Smooth muscle cell (in vitro differentiated cells): Measurements from ENCODE around the gene KLF1. TPM values are rescaled to one million over a fixed set of nuclear protein-coding genes. Genes with fewer than 3 reads are reported as not detected.
A peak's percentile ranks its signal among the peaks of the same experiment; 100 is the strongest.

Experiments
- DNase-seq: peaks from one replicate; lab custom pipeline; 2025; ENCODE audit not compliant: unreplicated experiment; lab: John Stamatoyannopoulos, UW
- H2AFZ ChIP-seq: fragments of 200-600 bp; sonication (generic); 2 replicates; pipeline ENCODE4 v1.6.0; 2016; ENCODE audit warnings: antibody characterized with exemption, low read depth, mild to moderate bottlenecking
- H3F3A ChIP-seq: fragments of 200-600 bp; sonication (generic); 2 replicates; pipeline ENCODE4 v1.6.0; 2017; ENCODE audit warnings: antibody characterized with exemption, low read depth
- H3K27ac ChIP-seq: fragments of 200-600 bp; sonication (generic); 2 replicates; pipeline ENCODE4 v1.5.1; 2016; ENCODE audit warnings: low read depth, mild to moderate bottlenecking
- H3K27me3 ChIP-seq: fragments of 200-600 bp; sonication (generic); 2 replicates; pipeline ENCODE4 v1.6.1; 2016; ENCODE audit warnings: low read depth, mild to moderate bottlenecking
- H3K36me3 ChIP-seq: fragments of 200-600 bp; sonication (generic); 2 replicates; pipeline ENCODE4 v1.5.1; 2016; ENCODE audit warnings: low read depth
- H3K4me1 ChIP-seq: fragments of 200-600 bp; sonication (generic); 2 replicates; pipeline ENCODE4 v1.5.1; 2016; ENCODE audit warnings: low read depth
- H3K4me2 ChIP-seq: fragments of 200-600 bp; sonication (generic); 2 replicates; pipeline ENCODE4 v1.6.0; 2016; ENCODE audit warnings: mild to moderate bottlenecking
- H3K4me3 ChIP-seq: fragments of 200-600 bp; sonication (generic); 2 replicates; pipeline ENCODE4 v1.5.1; 2016; ENCODE audit warnings: mild to moderate bottlenecking
- H3K79me2 ChIP-seq: fragments of 200-600 bp; sonication (generic); 2 replicates; pipeline ENCODE4 v1.6.0; 2016; ENCODE audit warnings: low read depth, mild to moderate bottlenecking
- H3K9ac ChIP-seq: fragments of 200-600 bp; sonication (generic); 2 replicates; pipeline ENCODE4 v1.6.0; 2016; ENCODE audit warnings: low read depth
- H3K9me3 ChIP-seq: fragments of 200-600 bp; sonication (generic); replicated peaks from 2 replicates; pipeline ENCODE4 v1.5.1; 2016; ENCODE audit warnings: low read depth
- H4K20me1 ChIP-seq: fragments of 200-600 bp; sonication (generic); 2 replicates; pipeline ENCODE4 v1.6.0; 2016; ENCODE audit warnings: low read depth
- WGBS: methylation state at CpG from one replicate; pipeline ENCODE4 v1.1.7; 2016; ENCODE audit warnings: low lambda C conversion rate; 5-methylcytosine and 5-hydroxymethylcytosine counted together
- polyA plus RNA-seq: library from polyadenylated mRNA; unstranded; fragments of >200 nt; fragmentation: Nextera tagmentation; extraction: Ambion mirVana; gene quantifications from 2 replicates; pipeline ENCODE4 v1.2.1, GENCODE V29; 2016
- total RNA-seq: library from RNA; depleted of rRNA; stranded (reverse); fragments of >200 nt; gene quantifications from 2 replicates; pipeline ENCODE4 v1.2.3, GENCODE V29; 2014
- TF ChIP-seq, protein P1 (sequence below): fragments of 200-600 bp; sonication (generic); IDR thresholded peaks from 2 replicates; pipeline ENCODE4 v1.5.1; 2017; ENCODE audit warnings: borderline replicate concordance, mild to moderate bottlenecking, antibody characterized with exemption; ENCODE audit not compliant: insufficient read depth, poor library complexity, severe bottlenecking

Gene KLF1
- total and polyA plus RNA-seq, 2 experiments from 2014 or later: 0.09 TPM; not detected in 1

DNA sequence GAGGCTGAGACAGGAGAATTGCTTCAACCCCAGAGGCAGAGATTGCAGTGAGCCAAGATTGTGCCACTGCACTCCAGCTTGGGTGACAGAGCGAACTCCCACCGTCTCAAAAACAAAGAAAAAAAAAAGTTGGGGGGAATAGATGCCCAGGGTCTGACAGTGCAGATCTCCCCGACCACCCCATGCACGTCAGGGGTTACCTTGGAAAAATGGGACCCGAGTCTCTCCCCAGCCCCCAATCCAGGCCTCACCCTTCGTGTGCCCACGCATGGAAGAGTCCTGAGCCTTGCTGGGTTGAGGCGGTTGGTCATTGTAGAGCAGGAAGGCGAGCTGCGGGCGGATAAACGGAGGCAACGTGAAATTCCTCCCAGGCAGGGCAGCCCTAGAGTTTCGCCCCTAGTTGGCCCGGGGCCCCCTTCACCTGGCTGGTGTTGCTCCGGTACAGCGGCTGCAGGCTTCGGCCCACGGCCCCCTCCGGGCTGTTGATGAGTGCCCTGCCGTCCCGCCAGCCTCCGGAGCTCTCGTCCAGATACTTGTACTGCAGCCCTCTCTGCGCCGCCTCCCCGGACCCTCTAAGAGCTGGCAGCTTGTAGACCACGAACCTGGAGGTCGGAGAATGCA is 6.3 kb downstream of the KLF1 start:
- Histone ChIP-seq H3K9me3 (no peaks in the 10 kb centered on the region), H3K4me1 (no peaks in the 10 kb centered on the region), H3K27ac (no peak overlapping the region), H3K79me2 (no peaks in the 10 kb centered on the region), H3F3A (no peaks in the 10 kb centered on the region), H3K4me3 (peak overlapping the region; percentile 67), H3K36me3 (no peaks in the 10 kb centered on the region), H3K27me3 (peaks cover 12% of the 10 kb centered on the region), H2AFZ (peak overlapping the region; percentile 94), H3K4me2 (peak overlapping the region; percentile 94), H3K9ac (peak overlapping the region; percentile 33), H4K20me1 (no peaks in the 10 kb centered on the region)
- 13% methylated on average over 25 of the region's 29 CpGs for WGBS
- TF ChIP-seq, protein P1, sequence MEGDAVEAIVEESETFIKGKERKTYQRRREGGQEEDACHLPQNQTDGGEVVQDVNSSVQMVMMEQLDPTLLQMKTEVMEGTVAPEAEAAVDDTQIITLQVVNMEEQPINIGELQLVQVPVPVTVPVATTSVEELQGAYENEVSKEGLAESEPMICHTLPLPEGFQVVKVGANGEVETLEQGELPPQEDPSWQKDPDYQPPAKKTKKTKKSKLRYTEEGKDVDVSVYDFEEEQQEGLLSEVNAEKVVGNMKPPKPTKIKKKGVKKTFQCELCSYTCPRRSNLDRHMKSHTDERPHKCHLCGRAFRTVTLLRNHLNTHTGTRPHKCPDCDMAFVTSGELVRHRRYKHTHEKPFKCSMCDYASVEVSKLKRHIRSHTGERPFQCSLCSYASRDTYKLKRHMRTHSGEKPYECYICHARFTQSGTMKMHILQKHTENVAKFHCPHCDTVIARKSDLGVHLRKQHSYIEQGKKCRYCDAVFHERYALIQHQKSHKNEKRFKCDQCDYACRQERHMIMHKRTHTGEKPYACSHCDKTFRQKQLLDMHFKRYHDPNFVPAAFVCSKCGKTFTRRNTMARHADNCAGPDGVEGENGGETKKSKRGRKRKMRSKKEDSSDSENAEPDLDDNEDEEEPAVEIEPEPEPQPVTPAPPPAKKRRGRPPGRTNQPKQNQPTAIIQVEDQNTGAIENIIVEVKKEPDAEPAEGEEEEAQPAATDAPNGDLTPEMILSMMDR: no peak
- peak; percentile 49 for DNase-seq

DNA sequence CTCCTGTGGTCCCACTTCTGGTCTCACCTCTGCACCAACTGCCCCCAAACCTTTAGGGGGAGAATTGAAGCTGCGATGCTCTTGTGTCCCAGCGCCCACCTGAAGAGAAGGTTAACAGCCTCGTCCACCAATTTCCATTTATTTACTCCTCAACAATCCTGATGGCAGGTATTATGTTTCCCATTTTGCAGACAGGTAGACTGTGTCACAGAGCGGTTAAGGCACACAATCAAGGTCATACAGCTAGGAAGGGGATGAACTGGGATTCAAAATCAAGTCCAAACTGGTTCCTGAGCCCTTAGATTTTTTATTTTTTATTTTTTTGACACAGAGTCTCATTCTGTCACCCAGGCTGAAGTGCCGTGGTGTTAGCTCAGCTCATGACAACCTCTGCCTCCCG is 11.9 kb downstream of the KLF1 start:
- Histone ChIP-seq H3K4me2 (no peak overlapping the region), H3K27ac (no peak overlapping the region), H3K27me3 (no peaks in the 10 kb centered on the region), H3K9me3 (no peaks in the 10 kb centered on the region), H3K4me3 (no peak overlapping the region), H3F3A (no peaks in the 10 kb centered on the region), H3K4me1 (no peaks in the 10 kb centered on the region), H2AFZ (no peak overlapping the region), H4K20me1 (no peaks in the 10 kb centered on the region), H3K79me2 (no peaks in the 10 kb centered on the region), H3K36me3 (no peaks in the 10 kb centered on the region), H3K9ac (no peak overlapping the region)
- 95% methylated on average over 6 of the region's 6 CpGs for WGBS
- TF ChIP-seq, protein P1: no peak
- no peak for DNase-seq

DNA sequence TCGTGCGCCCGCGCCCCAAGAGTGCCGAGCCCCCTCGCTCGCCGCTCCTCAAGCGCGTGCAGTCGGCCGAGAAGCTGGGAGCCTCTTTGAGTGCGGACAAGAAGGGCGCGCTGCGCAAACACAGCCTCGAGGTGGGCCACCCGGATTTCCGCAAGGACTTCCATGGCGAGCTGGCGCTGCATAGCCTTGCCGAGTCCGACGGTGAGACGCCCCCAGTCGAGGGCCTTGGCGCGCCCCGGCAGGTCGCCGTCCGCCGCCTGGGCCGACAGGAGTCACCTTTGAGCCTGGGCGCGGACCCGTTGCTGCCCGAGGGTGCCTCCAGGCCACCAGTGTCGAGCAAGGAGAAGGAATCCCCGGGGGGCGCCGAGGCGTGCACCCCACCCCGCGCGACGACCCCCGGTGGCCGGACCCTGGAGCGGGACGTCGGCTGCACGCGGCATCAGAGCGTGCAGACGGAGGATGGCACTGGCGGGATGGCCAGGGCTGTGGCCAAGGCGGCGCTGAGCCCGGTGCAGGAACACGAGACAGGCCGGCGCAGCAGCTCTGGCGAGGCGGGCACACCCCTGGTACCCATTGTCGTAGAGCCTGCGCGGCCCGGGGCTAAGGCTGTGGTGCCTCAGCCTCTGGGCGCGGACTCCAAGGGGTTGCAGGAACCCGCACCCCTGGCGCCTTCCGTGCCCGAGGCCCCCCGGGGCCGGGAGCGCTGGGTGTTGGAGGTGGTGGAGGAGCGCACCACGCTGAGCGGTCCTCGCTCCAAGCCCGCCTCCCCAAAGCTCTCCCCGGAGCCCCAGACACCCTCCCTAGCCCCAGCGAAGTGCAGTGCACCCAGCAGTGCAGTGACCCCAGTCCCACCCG is 12.9 kb downstream of the KLF1 start:
- Histone ChIP-seq H2AFZ (no peak overlapping the region), H3K27ac (no peak overlapping the region), H3K4me3 (no peak overlapping the region), H3K9ac (no peak overlapping the region), H3K9me3 (no peaks in the 10 kb centered on the region), H3K79me2 (no peaks in the 10 kb centered on the region), H3K4me1 (no peaks in the 10 kb centered on the region), H3K27me3 (no peaks in the 10 kb centered on the region), H4K20me1 (no peaks in the 10 kb centered on the region), H3K4me2 (no peak overlapping the region), H3K36me3 (no peaks in the 10 kb centered on the region), H3F3A (no peaks in the 10 kb centered on the region)
- DNase-seq: no peak
- TF ChIP-seq, protein P1: no peak
- WGBS: 91% methylated on average over 50 of the region's 86 CpGs
